Epidermal melanocyte (primary cell): ENCODE measurements around the gene HNRNPA1L2.
"Not testable (repeated sequence)": the region's sequence is repeated elsewhere in the genome, so short reads cannot be mapped to it uniquely, and the experiment has no call there.

Experiments
- DNase-seq: peaks from one replicate; pipeline ENCODE4 v3.0.0; 2011; ENCODE audit warnings: low spot score; ENCODE audit not compliant: insufficient read length

Gene HNRNPA1L2

DNA sequence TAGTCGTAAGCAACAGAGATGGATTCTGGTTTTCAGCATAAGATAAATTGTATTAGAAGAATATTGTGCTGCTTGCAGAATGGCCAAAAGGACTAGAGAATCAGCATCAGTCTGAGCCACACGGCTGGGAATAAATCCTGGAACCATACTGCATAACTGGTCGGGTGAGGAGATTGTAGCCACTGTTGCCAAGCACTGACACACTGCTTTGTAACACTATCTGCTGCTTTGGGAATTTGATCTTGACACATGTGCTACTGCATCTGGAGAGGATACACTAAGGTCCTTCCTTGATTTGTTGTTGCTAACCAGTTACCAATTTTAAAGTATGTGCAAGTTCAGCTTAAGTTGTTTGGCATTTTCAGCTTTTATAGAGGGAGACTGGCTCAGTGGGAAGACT lies 1.9 kb downstream of the HNRNPA1L2 start:
- DNase-seq = no peak

DNA sequence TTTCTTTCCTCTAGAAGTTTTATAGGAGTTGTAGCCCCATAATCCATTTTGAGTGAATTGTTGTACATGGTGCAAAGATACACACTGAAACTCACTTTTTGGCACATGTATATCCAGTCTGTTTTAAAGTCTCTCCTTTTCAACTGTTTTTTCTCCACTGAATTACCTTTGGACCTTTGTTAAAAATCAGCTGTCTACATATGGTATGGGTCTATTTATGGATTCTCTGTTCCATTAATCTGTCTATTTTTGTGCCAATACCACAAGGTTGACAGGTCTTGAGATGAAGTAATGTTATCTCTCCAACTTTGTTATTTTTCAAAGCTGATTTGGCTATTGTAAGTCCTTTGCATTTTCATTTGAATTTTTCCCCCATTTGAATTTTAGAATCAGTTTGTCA lies 4.7 kb downstream of the HNRNPA1L2 start:
- no peak for DNase-seq

DNA sequence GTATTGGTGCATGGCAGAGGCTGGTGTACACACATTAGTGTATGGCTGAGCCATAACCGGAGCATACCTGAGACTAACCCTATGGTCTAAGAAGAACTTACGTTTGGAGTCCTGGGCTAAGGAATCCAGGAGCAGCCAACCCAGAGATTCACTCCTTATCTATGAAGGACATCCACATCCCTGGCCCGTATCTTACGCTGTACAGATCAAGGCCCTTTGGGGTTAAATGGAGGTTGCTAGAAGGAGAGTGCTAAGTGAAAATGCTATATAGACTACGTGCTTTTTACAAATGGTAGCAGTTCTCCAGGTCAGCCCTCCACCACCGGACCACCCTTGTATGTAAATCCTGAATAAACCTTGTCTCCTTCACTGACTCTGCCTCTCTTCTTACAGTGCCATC lies 8.5 kb downstream of the HNRNPA1L2 start:
- no peak for DNase-seq

DNA sequence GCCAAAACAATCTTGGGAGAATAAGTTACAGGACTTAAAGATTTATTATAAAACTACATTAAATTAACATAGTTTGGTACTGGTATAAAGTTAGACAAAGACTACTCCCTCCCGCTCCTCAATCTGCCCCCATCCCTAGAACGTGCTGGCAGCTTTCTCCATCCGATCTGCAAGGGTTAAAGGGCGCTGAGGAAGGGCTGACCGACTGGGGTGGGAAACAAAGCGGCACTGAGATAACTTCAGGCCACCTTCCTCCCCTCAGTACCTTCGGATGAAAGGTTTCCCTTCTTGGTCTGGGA lies 9.6 kb downstream of the HNRNPA1L2 start:
- DNase-seq = no peak

DNA sequence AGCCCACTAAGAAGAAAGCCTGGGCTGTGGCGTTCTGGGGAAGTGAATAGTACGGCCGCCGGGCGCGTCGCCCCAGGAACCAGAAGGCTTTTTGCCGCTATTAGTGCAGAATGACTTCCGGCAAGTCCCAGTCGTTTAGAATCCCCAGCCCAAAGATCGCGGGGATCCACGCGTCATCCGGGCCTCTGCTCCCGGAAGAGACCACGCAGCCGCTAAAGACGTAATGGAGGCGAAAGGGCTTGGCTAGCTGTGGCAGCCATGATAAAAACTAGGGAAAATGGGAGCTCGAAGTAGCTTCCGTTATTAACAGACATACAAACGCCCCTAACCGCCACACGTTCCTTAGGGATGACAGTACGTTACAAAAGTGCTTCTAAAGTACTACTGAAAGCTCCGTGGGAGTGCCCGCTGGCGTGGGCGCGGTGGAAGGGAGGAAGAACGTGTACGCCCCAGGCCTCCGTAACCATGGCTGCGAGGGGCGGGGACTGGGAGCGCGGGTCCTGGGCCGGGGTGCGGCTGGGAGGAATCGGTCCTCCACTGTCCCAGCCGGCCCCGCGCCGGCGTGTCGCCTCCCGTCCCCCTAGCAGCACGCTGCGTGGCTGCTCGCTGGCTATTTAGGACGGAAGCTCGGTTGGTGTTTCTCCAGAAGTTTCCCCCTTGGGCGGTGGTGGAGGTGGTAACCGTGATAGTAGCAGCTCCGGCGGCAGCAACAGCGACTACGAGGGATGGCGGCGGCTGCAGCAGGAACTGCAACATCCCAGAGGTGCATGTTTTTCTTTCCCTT lies 10.2 kb downstream of the HNRNPA1L2 start, which contains the start of gene SUGT1:
SUGT1 (plus strand) TSS at position 641 of the 784 bp plus-strand sequence; CDS start at position 726, 85 bp downstream.
- DNase-seq = peak; percentile 74

DNA sequence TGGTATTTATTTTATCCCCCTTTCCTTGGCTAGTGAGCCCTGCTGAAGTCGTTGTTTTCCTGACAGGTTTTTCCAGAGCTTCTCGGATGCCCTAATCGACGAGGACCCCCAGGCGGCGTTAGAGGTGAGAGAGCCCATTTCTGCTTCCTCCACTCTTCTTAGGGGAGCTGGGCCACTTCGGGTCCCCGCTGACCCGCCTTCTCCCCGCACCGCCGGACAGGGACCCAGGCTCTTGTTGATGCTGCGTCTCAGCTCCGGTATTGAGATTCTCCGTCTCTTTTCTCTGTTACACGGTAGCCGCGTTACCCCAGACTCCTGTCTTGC lies 10.7 kb downstream of the HNRNPA1L2 start:
- DNase-seq = no peak

DNA sequence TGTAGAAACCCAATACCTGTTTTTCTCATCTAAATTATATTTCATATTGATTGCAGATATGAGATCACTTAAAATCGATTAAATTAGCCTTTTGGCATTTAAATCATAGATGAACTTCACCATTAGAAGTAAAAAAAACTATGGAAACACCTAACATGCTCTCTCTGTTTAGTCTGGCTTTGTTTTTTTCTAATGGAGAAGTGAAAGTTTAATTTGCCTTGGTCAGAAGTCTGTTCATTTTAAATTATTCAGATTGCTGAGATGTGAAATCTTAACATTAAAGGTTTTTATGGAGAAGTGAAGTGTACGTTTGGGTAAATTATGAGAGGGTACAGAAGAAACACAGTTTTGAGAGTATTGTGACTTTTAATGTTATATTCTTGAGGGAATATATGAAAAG lies 17.1 kb downstream of the HNRNPA1L2 start:
- no peak for DNase-seq

DNA sequence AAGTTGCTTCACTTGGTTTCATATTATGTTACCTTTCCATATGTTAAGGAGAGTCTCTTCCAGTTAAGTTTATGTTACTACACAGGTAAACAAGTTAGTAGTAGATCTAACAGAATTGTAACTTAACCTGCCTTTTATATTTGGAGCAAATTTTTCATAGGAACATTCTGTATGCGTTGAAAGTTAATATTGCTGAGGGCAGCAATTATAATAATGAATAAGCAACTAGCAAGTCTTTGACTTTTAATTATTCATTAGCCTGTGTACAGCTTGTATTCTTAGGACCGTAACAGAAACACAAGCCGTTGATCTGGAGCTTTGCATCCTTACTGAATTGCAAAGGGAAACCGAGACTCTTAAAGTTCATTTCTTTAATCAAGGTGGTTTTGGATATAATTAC lies 22.0 kb downstream of the HNRNPA1L2 start:
- DNase-seq = no peak

DNA sequence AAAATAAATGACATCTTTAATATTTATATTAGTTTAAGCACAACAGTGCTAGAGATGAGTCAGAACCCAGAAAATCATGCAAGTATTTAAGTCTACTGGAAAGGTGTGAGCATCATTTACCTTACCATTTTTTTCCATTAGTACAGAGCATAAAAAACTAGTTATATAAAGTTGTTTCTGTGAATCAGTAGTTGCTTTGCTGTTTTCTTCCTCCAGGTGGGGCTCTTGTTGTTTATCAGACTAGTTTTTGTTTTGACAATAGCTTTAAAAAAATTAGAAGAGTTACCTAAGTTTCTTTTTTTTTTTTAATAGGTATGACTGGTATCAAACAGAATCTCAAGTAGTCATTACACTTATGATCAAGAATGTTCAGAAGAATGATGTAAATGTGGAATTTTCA lies 23.1 kb downstream of the HNRNPA1L2 start:
- no peak for DNase-seq

DNA sequence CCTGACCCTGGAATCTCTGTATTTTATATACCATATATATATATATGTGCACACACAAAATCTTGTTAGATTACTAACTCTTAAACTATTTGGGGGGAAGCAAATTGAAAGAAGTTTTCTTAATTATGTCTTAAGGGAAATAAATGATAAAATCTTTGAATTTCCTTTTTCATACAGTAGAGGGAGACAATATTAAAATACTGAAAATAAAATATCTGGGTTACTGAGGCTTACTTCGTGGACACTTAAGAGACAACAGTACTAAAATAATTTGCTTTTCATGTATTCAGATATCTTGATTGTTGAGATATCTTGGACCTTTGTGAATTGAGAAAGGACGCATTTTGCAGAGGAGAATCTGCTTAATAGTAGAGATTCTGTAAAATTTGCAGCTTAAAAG lies 27.4 kb downstream of the HNRNPA1L2 start:
- no peak for DNase-seq

DNA sequence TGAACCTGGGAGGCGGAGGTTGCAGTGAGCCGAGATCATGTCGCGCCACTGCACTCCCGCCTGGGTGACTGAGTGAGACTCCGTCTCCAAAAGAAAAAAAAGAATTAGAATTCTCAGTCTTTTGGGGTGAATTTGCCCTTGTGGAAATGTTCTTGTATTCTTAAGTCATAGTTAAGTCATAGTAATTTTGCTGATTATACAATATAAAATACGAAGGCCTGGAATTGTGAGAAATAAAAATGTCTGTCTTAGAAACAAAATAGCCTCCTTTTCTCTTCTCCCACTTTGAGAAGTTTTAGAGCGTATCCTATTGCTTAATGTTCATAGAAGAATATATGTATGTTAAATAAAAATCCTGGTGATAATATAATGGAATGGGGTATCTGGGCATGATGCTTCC lies 28.5 kb downstream of the HNRNPA1L2 start:
- no peak for DNase-seq

DNA sequence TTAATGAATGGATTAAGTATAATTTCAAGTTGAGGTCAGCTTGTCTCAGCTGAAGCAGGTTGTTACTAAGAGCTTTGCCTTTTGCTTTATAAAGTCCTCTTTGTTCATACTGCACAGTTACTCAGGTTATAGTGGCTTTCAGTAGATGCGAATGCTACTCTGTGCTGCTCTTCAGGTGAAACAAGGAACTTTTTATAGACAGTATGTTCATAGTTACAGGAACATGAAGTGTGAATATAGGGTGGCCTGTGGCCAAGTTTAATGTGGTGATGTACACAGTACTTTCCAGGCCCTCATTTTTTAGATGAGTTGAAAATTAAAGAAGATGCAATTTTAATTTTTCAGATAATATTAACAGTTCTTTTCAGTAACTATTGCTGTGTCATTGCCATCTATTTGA lies 31.2 kb downstream of the HNRNPA1L2 start:
- no peak for DNase-seq

DNA sequence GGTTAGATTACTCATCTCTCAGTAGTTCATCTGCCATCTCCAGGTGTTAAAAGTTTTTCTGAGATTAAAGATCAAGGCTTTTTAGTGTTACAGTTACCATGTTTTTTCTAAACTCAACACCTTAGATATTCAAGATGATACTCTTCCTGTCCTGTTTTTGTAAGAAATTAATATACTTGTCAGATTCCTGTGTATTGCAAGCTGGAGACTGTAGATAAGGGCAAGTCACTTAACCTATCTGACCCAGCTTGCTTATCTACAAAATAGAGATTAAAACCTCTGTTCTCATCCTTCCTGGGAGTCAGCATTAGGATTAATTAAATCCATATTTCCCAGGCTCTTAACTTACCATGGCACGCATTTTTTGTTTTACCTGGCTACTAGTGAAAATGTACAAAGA lies 35.6 kb downstream of the HNRNPA1L2 start:
- DNase-seq = no peak

DNA sequence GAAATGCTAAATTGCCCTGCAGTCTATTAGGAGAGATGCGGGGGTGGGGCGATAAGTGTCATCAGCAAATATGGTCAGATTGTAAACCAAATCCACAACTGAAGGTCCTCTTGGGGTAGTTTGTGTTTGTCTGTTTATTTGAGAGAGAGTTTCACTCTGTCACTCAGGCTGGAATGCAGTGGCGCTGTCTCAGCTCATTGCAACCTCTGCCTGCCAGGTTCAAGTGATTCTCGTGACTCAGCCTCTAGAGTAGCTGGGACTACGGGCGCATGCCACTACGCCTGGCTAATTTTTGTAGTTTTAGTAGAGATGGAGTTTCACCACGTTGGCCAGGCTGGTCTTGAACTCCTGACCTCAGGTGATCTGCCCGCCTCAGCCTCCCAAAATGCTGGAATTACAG lies 43.6 kb downstream of the HNRNPA1L2 start:
- not testable (repeated sequence) for DNase-seq

DNA sequence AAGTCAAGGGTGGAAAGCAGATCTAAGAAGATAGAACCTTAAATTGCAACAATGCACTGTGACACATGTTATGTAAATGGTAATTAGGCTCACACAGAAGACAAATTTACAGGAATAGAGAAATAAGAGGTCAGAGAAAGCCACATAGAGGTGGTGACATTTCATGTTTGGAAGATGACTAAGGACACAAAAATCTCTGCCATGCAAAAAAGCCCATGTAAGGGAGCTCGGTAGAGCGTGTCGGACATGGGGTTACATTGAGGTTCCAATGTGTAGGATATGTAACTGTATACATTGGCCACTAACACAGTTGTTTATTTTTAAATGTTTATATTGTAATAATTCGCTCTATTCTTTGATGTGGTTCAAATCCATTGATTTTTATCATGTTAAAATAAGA lies 44.1 kb downstream of the HNRNPA1L2 start:
- no peak for DNase-seq
